Neuronal stem cell (in vitro differentiated cells): ENCODE data around the gene CNNM2.

ENCODE experiments used
- DNase-seq: peaks from one replicate; pipeline ENCODE4 v3.0.0-alpha.2; 2013; ENCODE audit warnings: low spot score
- H2AFZ ChIP-seq: one replicate; pipeline ENCODE4 v1.6.1; 2013; ENCODE audit warnings: mild to moderate bottlenecking, low read length, inconsistent platforms
- H2AK5ac ChIP-seq: 2 replicates; pipeline ENCODE4 v1.6.1; 2013; ENCODE audit warnings: low read depth, mild to moderate bottlenecking, inconsistent platforms, low read length, moderate library complexity, mixed read lengths
- H2BK120ac ChIP-seq: 2 replicates; pipeline ENCODE4 v1.6.1; 2013; ENCODE audit warnings: low read depth, mild to moderate bottlenecking, inconsistent platforms, low read length, moderate library complexity, mixed read lengths
- H2BK12ac ChIP-seq: one replicate; pipeline ENCODE4 v1.6.1; 2013; ENCODE audit warnings: low read length, inconsistent platforms
- H2BK15ac ChIP-seq: 2 replicates; pipeline ENCODE4 v1.6.1; 2013; ENCODE audit warnings: mild to moderate bottlenecking, low read length, inconsistent platforms, mixed read lengths
- H2BK5ac ChIP-seq: one replicate; pipeline ENCODE4 v1.6.1; 2013; ENCODE audit warnings: inconsistent platforms, mild to moderate bottlenecking, low read length, moderate library complexity
- H3K14ac ChIP-seq: one replicate; pipeline ENCODE4 v1.6.1; 2013; ENCODE audit warnings: low read length, inconsistent platforms
- H3K18ac ChIP-seq: 2 replicates; pipeline ENCODE4 v1.6.1; 2013; ENCODE audit warnings: low read length, inconsistent platforms
- H3K23ac ChIP-seq: 2 replicates; pipeline ENCODE4 v1.6.1; 2013; ENCODE audit warnings: low read depth, mild to moderate bottlenecking, mixed read lengths, low read length, inconsistent platforms; ENCODE audit not compliant: poor library complexity
- H3K27ac ChIP-seq: replicated peaks from 3 replicates; pipeline ENCODE4 v1.5.1; 2013; ENCODE audit warnings: low read length, inconsistent platforms
- H3K27me3 ChIP-seq, 3 experiments: 2 replicates each; pipeline ENCODE4 v1.6.1; 2013; ENCODE audit warnings: low read length in 3 of 3, mild to moderate bottlenecking in 2 of 3, inconsistent platforms in 1 of 3, low read depth in 1 of 3, mixed read lengths in 1 of 3, moderate library complexity in 1 of 3; ENCODE audit not compliant: control insufficient read depth in 3 of 3, insufficient read depth in 3 of 3
- H3K36me3 ChIP-seq, 2 donors: replicated peaks in 1 of 2; 2 replicates each; pipeline ENCODE4 v1.6.1; 2013; ENCODE audit warnings: low read length in 2 of 2; ENCODE audit not compliant: control insufficient read depth in 2 of 2, insufficient read depth in 2 of 2
- H3K4ac ChIP-seq: 2 replicates; pipeline ENCODE4 v1.6.1; 2013; ENCODE audit warnings: inconsistent platforms, mild to moderate bottlenecking, low read length, moderate library complexity
- H3K4me1 ChIP-seq, 2 donors: 1 replicate in 1 of 2; 2 replicates in 1 of 2; pipeline ENCODE4 v1.6.1; 2013; ENCODE audit warnings: low read length in 2 of 2, low read depth in 1 of 2; ENCODE audit not compliant: control insufficient read depth in 2 of 2, insufficient read depth in 1 of 2
- H3K4me2 ChIP-seq: one replicate; pipeline ENCODE4 v1.6.1; 2013; ENCODE audit warnings: mild to moderate bottlenecking, low read length, inconsistent platforms; ENCODE audit not compliant: insufficient read depth, poor library complexity, severe bottlenecking
- H3K4me3 ChIP-seq, 2 donors: 2 replicates each; pipeline ENCODE4 v1.5.1; 2013; ENCODE audit warnings: low read length in 2 of 2, mild to moderate bottlenecking in 2 of 2, inconsistent platforms in 1 of 2, moderate library complexity in 1 of 2
- H3K79me1 ChIP-seq: one replicate; pipeline ENCODE4 v1.6.1; 2013; ENCODE audit warnings: low read depth, mild to moderate bottlenecking, inconsistent platforms, low read length, moderate library complexity
- H3K9ac ChIP-seq: one replicate; pipeline ENCODE4 v1.6.1; 2013; ENCODE audit warnings: mild to moderate bottlenecking, low read depth, low read length, inconsistent platforms; ENCODE audit not compliant: poor library complexity
- H3K9me3 ChIP-seq, 2 donors: replicated peaks in 1 of 2; 2 replicates each; pipeline versions ENCODE3 to v1.6.1; 2013; ENCODE audit warnings: low read length in 2 of 2, mild to moderate bottlenecking in 2 of 2, inconsistent platforms in 1 of 2, low read depth in 1 of 2, mixed read lengths in 1 of 2, moderate library complexity in 1 of 2; ENCODE audit not compliant: control insufficient read depth in 2 of 2, insufficient read depth in 1 of 2
- H4K8ac ChIP-seq: one replicate; pipeline ENCODE4 v1.6.1; 2013; ENCODE audit warnings: low read depth, mild to moderate bottlenecking, inconsistent platforms, low read length, moderate library complexity
- H4K91ac ChIP-seq: one replicate; pipeline ENCODE4 v1.6.1; 2013; ENCODE audit warnings: low read length, low read depth, mild to moderate bottlenecking, inconsistent platforms; ENCODE audit not compliant: poor library complexity
- WGBS, 2 donors: extraction: QIAGEN DNeasy Blood & Tissue Kit; methylation state at CpG; one replicate each; pipeline ENCODE4 v1.1.7; 2013; ENCODE audit warnings: missing lambda C conversion rate in 2 of 2, mixed read lengths in 1 of 2; ENCODE audit not compliant: insufficient read length in 2 of 2, insufficient replicate concordance in 1 of 2; ENCODE audit errors: extremely low coverage in 2 of 2; 5-methylcytosine and 5-hydroxymethylcytosine counted together

CNNM2 gene

GRCh38 chr10:103111031-103111917 is 193.2 kb downstream of the CNNM2 start:
- no peak overlapping the region for H4K91ac ChIP-seq
- no peak overlapping the region for H2BK120ac ChIP-seq
- no peak overlapping the region for H2BK12ac ChIP-seq
- H3K18ac ChIP-seq, result no peak overlapping the region
- H3K36me3 ChIP-seq, result peaks cover 0 to 4% of the 10 kb centered on the region in 2 donors
- H3K27me3 ChIP-seq, result no peaks in the 10 kb centered on the region
- WGBS, 2 donors, result no CpG with 5 or more reads among the region's 2 CpGs
- H3K4me3 ChIP-seq, result no peak overlapping the region
- no peak overlapping the region for H3K9ac ChIP-seq
- H2BK5ac ChIP-seq, result no peak overlapping the region
- no peak overlapping the region for H3K23ac ChIP-seq
- H3K9me3 ChIP-seq, result no peaks in the 10 kb centered on the region
- no peak for DNase-seq
- H3K4me2 ChIP-seq, result no peak overlapping the region
- no peaks in the 10 kb centered on the region for H3K79me1 ChIP-seq
- H2AFZ ChIP-seq, result no peak overlapping the region
- H4K8ac ChIP-seq, result no peak overlapping the region
- H3K27ac ChIP-seq, result peak overlapping the region; percentile 77
- no peak overlapping the region for H3K14ac ChIP-seq
- H3K4ac ChIP-seq, result no peak overlapping the region
- H3K4me1 ChIP-seq, result peaks cover 0 to 1% of the 10 kb centered on the region in 2 donors
- H2AK5ac ChIP-seq, result no peak overlapping the region
- no peak overlapping the region for H2BK15ac ChIP-seq

- peaks cover under 1% of the 10 kb centered on the region for H3K79me1 ChIP-seq
- no peak overlapping the region for H2BK5ac ChIP-seq
- no peak overlapping the region for H3K23ac ChIP-seq
- no peak overlapping the region for H2BK12ac ChIP-seq
- H4K8ac ChIP-seq, result no peak overlapping the region
- H3K4me2 ChIP-seq, result no peak overlapping the region
- no peak overlapping the region for H3K9ac ChIP-seq
- no peak overlapping the region for H3K4ac ChIP-seq
- peaks cover 0 to 1% of the 10 kb centered on the region in 2 donors for H3K4me1 ChIP-seq
- H3K14ac ChIP-seq, result no peak overlapping the region
- no peak overlapping the region for H3K18ac ChIP-seq
- no peak overlapping the region for H3K4me3 ChIP-seq
- H4K91ac ChIP-seq, result no peak overlapping the region
- WGBS, 2 donors, result no CpG with 5 or more reads among the region's 4 CpGs
- H3K36me3 ChIP-seq, result peaks cover 0 to 4% of the 10 kb centered on the region in 2 donors
- H2AK5ac ChIP-seq, result no peak overlapping the region
- no peaks in the 10 kb centered on the region for H3K27me3 ChIP-seq
- no peaks in the 10 kb centered on the region for H3K9me3 ChIP-seq
- DNase-seq, result no peak
- H3K27ac ChIP-seq, result no peak overlapping the region
- H2BK15ac ChIP-seq, result no peak overlapping the region
- no peak overlapping the region for H2AFZ ChIP-seq
- H2BK120ac ChIP-seq, result no peak overlapping the region
Measured at GRCh38 chr10:103111918-103112877, 194.1 kb downstream of the CNNM2 start.

- no peak overlapping the region for H2AK5ac ChIP-seq
- no peak overlapping the region for H3K4me3 ChIP-seq
- no CpG with 5 or more reads among the region's 6 CpGs for WGBS, 2 donors
- peaks cover 0 to 3% of the 10 kb centered on the region in 2 donors for H3K36me3 ChIP-seq
- no peak for DNase-seq
- H3K4ac ChIP-seq, result no peak overlapping the region
- no peak overlapping the region for H2BK15ac ChIP-seq
- H3K23ac ChIP-seq, result no peak overlapping the region
- no peak overlapping the region for H2AFZ ChIP-seq
- no peak overlapping the region for H3K18ac ChIP-seq
- no peaks in the 10 kb centered on the region for H3K9me3 ChIP-seq
- H4K91ac ChIP-seq, result no peak overlapping the region
- H3K9ac ChIP-seq, result no peak overlapping the region
- H3K27me3 ChIP-seq, result no peaks in the 10 kb centered on the region
- no peak overlapping the region for H3K4me2 ChIP-seq
- H3K14ac ChIP-seq, result no peak overlapping the region
- H3K4me1 ChIP-seq, result peaks cover 0 to 1% of the 10 kb centered on the region in 2 donors
- no peak overlapping the region for H2BK12ac ChIP-seq
- H4K8ac ChIP-seq, result no peak overlapping the region
- no peak overlapping the region for H2BK5ac ChIP-seq
- no peak overlapping the region for H3K27ac ChIP-seq
- H3K79me1 ChIP-seq, result peaks cover 2% of the 10 kb centered on the region
- no peak overlapping the region for H2BK120ac ChIP-seq
Measured at GRCh38 chr10:103114876-103115275, 196.8 kb downstream of the CNNM2 start.

- H3K79me1 ChIP-seq, result peaks cover 2% of the 10 kb centered on the region
- no peaks in the 10 kb centered on the region for H3K4me1 ChIP-seq
- H3K23ac ChIP-seq, result no peak overlapping the region
- no peak overlapping the region for H4K8ac ChIP-seq
- no peak overlapping the region for H2AK5ac ChIP-seq
- DNase-seq, result no peak
- H3K4ac ChIP-seq, result no peak overlapping the region
- no peak overlapping the region for H3K4me3 ChIP-seq
- no peak overlapping the region for H2BK15ac ChIP-seq
- no peaks in the 10 kb centered on the region for H3K36me3 ChIP-seq
- H3K9ac ChIP-seq, result no peak overlapping the region
- H2BK12ac ChIP-seq, result no peak overlapping the region
- H2BK5ac ChIP-seq, result no peak overlapping the region
- no peak overlapping the region for H3K4me2 ChIP-seq
- H3K27me3 ChIP-seq, result no peaks in the 10 kb centered on the region
- no peak overlapping the region for H4K91ac ChIP-seq
- H3K9me3 ChIP-seq, result no peaks in the 10 kb centered on the region
- WGBS, 2 donors, result no CpG with 5 or more reads among the region's 2 CpGs
- no peak overlapping the region for H3K14ac ChIP-seq
- H2BK120ac ChIP-seq, result no peak overlapping the region
- no peak overlapping the region for H3K27ac ChIP-seq
- no peak overlapping the region for H3K18ac ChIP-seq
- no peak overlapping the region for H2AFZ ChIP-seq
Measured at GRCh38 chr10:103117247-103117646, 199.2 kb downstream of the CNNM2 start.
